ENCODE data around the gene SPTAN1. TPM values are rescaled to one million over a fixed set of nuclear protein-coding genes. Genes with fewer than 3 reads are reported as not detected.

Gene SPTAN1
- total and polyA plus RNA-seq, 2 experiments from 2014 or later, result 108 to 195 TPM

DNA sequence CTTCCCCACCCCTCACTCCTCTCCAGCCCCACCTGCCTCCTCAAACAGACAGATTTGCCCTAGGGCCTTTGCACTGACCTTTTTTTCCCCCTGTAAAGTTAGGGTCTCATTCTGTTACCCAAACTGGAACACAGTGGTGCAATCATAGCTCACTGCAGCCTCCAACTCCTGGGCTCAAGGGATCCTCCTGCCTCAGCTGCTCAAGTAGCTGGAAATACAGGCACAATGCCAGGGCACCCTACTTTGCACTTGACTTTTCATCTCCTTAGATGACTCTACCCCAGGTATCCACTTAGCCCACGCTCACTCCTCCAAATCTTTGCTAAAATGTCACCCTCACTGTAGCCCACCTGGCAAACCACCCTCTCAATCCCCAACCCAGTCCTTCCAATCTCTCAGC is 102.1 kb downstream of the SPTAN1 start:
- H3F3A ChIP-seq (replicated peaks; ENCODE audit: low read depth), result peaks cover 11% of the 10 kb centered on the region
- H3K4me3 ChIP-seq, result no peak overlapping the region
- no peak overlapping the region for H3K27ac ChIP-seq (ENCODE audit: low read depth)
- H3K4me2 ChIP-seq, result no peak overlapping the region
- Mint-ChIP-seq H3K4me1 (peaks cover 4% of the 10 kb centered on the region; the same call in 1 of the 3 replicates), H3K36me3 (ENCODE audit: low read depth) (peaks cover 3% of the 10 kb centered on the region; the same call in 1 of the 3 replicates), H3K4me3 (peak overlapping the region; percentile 4; the same call in 2 of the 3 replicates), H3K9me3 (no peaks in the 10 kb centered on the region), H3K27ac (no peak overlapping the region), H3K27me3 (ENCODE audit: insufficient read depth, low read depth, poor library complexity) (peaks cover 7% of the 10 kb centered on the region)
- no peaks in the 10 kb centered on the region for H3K9me2 ChIP-seq (ENCODE audit: insufficient read depth)
- H3K27me3 ChIP-seq (ENCODE audit: insufficient read depth), result no peaks in the 10 kb centered on the region
- H4K20me1 ChIP-seq (replicated peaks; ENCODE audit: insufficient read depth), result no peaks in the 10 kb centered on the region
- no peak for DNase-seq (ENCODE audit: low spot score)
- no peaks in the 10 kb centered on the region for H3K4me1 ChIP-seq (ENCODE audit: insufficient read depth)
- H2AFZ ChIP-seq, result no peak overlapping the region
- no peaks in the 10 kb centered on the region for H3K36me3 ChIP-seq (ENCODE audit: insufficient read depth)
- H3K79me2 ChIP-seq (replicated peaks; ENCODE audit: insufficient read depth), result no peaks in the 10 kb centered on the region; the same call in 1 of the 2 replicates
- TF ChIP-seq ZNF331 (CRISPR knock-in tag; IDR thresholded peaks at IDR 0.05; ENCODE audit: low read depth) (no peak), STAT1 (IDR thresholded peaks at IDR 0.05; ENCODE audit: unreplicated experiment) (no peak), ZNF114 (CRISPR knock-in tag; IDR thresholded peaks at IDR 0.05) (no peak), JUNB (IDR thresholded peaks at IDR 0.05; ENCODE audit: unreplicated experiment) (no peak), EZH2 (IDR thresholded peaks at IDR 0.05; ENCODE audit: low read depth, unreplicated experiment) (no peak), NANOG (IDR thresholded peaks at IDR 0.05; ENCODE audit: borderline replicate concordance) (no peak), ZNF462 (CRISPR knock-in tag; IDR thresholded peaks at IDR 0.05) (no peak), CREB1 (CRISPR knock-in tag; IDR thresholded peaks at IDR 0.05; ENCODE audit: low read depth) (no peak), ETS1 (IDR thresholded peaks at IDR 0.05) (no peak)
- TF ChIP-seq, protein P1, sequence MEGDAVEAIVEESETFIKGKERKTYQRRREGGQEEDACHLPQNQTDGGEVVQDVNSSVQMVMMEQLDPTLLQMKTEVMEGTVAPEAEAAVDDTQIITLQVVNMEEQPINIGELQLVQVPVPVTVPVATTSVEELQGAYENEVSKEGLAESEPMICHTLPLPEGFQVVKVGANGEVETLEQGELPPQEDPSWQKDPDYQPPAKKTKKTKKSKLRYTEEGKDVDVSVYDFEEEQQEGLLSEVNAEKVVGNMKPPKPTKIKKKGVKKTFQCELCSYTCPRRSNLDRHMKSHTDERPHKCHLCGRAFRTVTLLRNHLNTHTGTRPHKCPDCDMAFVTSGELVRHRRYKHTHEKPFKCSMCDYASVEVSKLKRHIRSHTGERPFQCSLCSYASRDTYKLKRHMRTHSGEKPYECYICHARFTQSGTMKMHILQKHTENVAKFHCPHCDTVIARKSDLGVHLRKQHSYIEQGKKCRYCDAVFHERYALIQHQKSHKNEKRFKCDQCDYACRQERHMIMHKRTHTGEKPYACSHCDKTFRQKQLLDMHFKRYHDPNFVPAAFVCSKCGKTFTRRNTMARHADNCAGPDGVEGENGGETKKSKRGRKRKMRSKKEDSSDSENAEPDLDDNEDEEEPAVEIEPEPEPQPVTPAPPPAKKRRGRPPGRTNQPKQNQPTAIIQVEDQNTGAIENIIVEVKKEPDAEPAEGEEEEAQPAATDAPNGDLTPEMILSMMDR (conservative IDR thresholded peaks at IDR 0.05; ENCODE audit: low read depth in 2 of 2), result no peak
- no peak for ATAC-seq
